ENCODE measurements around the gene MAP1B.

Gene MAP1B

GRCh38 chr5:72199681-72200080 lies 92.4 kb downstream of the MAP1B start:
- DNase-seq = no peak

- no peak for DNase-seq
Measured at GRCh38 chr5:72202331-72202825, 95.1 kb downstream of the MAP1B start.

GRCh38 chr5:72203251-72203845 lies 96.1 kb downstream of the MAP1B start:
- DNase-seq = no peak

GRCh38 chr5:72204946-72205345 lies 97.7 kb downstream of the MAP1B start:
- no peak for DNase-seq

DNA sequence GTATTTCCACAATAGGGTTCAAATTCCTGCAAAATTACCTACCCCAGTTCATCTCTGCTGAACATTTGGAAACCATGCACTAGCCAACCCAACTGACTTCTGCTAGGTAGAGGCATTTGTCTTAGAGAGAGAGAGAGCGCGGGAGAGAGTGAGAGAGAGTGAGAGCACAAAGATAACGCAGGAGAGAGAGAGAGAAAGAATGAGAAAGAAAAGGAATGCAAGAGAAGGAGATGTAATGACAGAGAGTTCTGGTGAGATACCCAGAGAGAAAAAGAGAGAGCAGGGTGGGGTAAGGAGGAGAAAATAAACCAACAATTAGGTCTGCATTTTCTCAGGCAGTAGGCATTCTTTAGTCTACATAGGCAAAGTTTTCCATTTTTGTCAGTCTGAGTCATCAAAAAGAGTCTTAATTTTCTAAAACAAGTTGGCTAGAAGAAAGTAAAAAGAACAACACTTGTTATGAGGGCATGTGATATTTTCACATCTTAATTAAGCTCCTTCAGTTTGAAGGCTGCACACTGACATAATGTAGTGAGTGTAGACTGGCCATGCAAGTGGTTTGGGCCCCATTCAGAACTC lies 98.2 kb downstream of the MAP1B start:
- DNase-seq = no peak

GRCh38 chr5:72206160-72206559 lies 98.9 kb downstream of the MAP1B start:
- DNase-seq = no peak

DNA sequence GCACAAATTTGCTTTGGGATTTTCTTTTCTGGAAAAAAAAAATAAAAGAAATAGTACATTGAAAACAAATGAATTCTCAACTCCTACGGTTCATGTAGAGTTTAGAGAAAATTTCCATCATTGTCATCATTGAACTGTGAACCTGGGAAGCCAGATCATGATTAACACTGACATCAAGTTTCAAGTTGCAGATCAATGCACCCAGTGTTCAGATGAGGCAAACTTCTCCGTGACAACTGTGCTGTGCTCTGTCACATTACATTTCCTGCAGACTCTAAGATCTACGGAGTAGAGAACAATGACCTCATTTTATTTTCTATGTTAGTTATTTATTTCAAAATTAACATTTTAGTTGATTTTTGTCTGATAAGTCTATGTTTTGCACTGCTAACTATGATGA lies 99.7 kb downstream of the MAP1B start:
- DNase-seq = no peak

- no peak for DNase-seq
Measured at GRCh38 chr5:72208324-72208926, 101.2 kb downstream of the MAP1B start.

GRCh38 chr5:72209147-72210115 lies 102.2 kb downstream of the MAP1B start:
- DNase-seq = peak; percentile 78

GRCh38 chr5:72210888-72211678 lies 103.8 kb downstream of the MAP1B start:
- DNase-seq = no peak

- DNase-seq = no peak
Measured at GRCh38 chr5:72212171-72212570, 104.9 kb downstream of the MAP1B start.

GRCh38 chr5:72213482-72213881 lies 106.2 kb downstream of the MAP1B start:
- DNase-seq = no peak

- no peak for DNase-seq
Measured at GRCh38 chr5:72214168-72214567, 106.9 kb downstream of the MAP1B start.

DNA sequence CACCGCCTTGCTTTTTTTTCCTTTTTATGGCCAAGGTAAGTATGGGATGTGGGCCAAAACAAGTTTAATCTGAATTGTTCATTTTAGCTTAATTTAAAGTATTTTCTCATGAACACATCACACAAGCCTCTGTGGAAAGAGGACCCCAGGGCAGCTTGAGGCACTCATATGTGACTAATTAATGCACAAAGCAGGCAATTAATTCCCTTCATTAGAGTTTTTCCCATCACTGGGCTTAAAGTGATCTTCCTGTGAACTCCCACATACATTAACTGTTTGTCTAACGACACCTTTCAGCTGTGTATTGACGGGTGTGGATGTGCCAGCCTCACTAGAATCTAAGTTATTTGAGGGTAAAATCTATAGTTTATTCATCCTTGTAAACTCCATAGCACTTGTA lies 109.5 kb downstream of the MAP1B start:
- no peak for DNase-seq

DNA sequence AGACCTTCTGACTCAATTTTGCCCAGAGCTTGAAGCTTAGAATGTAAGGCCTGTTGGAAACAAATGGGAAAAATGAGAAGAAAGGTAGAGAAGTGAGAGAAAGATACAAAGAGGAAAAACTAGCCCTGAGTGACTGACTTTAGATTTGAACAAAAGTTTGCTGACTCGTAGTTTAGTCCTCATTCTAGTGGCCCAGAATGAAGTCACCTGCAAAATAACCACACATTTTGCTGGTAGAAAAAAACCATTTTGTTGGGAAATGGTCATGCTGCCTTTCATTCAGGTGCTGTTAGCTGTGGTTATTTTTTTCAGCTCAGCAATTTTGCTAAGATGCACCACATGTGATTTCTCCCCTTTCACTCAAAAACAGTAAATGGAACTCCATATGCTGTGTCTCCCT lies 113.8 kb downstream of the MAP1B start:
- no peak for DNase-seq

DNA sequence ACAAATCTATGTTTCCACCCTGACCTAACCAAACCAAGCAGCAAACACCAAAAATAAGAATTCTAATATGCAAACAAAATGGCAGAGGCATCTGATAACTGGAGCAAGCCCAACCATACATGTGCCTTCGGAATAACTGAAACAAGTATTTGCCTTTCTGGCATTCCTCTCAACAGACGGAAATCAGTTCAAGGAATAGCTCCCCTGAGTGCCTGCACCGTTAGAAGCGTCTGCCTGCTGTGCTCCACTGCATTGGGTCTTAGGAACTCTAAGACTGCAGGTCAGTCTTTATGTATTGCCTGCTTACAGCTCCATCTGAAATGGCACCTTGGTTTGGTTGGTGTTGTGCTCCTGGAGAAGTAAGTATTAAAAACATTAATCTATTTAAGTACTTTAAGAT lies 114.3 kb downstream of the MAP1B start:
- no peak for DNase-seq

DNA sequence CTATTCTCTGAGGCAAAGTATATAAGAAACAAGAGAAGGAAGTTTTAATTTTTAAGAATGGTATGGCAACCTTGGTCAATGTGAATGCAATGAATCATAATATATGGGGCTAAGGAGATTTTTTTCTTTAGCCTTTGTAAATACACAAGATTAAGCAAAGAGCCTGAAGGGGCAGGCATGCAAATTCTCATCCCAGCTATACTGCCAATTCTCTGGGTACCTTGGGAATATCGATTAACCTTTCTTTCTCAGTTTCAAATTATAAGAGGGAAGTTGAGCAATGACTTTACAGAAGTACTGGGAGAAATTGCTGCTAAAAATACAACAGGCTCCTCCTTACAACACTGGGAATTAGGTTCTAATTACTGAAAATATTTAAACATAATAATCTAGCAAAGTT lies 115.2 kb downstream of the MAP1B start:
- no peak for DNase-seq

DNA sequence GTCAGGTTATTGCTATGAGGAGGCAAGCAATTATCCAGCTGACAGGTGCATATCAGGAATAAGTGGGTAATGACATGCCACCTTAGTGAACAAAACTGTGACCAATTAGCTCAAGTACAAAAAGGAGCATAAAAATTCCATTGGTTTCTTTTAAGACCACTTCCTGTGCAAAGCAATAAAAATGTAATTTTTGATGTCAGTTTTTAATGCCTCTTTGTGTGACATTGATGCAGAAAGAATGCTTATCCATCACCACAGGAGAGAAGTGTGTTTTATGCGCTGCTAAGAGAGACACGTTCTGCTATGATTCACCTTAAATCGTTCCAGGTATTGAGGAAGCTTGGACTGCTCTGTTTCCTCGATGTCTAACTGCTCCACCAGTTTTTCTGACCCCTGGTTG lies 116.1 kb downstream of the MAP1B start:
- DNase-seq = no peak

- DNase-seq = no peak
Measured at GRCh38 chr5:72224946-72225463, 117.7 kb downstream of the MAP1B start.

DNA sequence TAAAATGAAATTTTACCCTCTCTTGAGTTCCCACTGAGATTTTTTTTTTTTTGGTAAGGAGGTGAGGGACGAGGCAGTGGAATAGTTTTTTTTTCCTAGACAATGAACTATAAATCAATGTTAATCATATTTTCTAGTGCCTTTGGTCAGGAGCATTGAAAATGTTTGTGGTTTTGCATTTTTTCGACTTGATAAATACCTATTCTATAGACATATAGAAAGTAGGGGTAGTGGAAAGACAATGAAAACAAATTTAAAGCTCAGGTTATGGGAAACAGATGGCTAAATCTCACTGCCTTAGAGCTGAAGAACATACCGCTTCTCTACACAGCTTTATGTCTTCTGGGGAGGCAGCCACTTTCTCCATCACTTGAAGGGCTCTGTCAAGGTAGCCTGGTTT lies 118.5 kb downstream of the MAP1B start:
- DNase-seq = no peak

GRCh38 chr5:72226950-72227349 lies 119.7 kb downstream of the MAP1B start:
- no peak for DNase-seq

- DNase-seq = no peak
Measured at GRCh38 chr5:72228960-72229359, 121.7 kb downstream of the MAP1B start.
